HG02885 (cell line): ENCODE measurements around the gene CYP4F3.
"Not testable (repeated sequence)": the region's sequence is repeated elsewhere in the genome, so short reads cannot be mapped to it uniquely, and the experiment has no call there.

Experiments
- ATAC-seq: cut with Tn5 transposase; IDR thresholded peaks from one replicate; pipeline ENCODE4 v1.9.1; 2021; ENCODE audit warnings: mild to moderate bottlenecking; ENCODE audit not compliant: unreplicated experiment, poor library complexity

Gene CYP4F3

GRCh38 chr19:15629003-15629880 is 11.5 kb upstream of the CYP4F3 start:
- ATAC-seq = no peak

- no peak for ATAC-seq
Observed at GRCh38 chr19:15631817-15632216, 8.9 kb upstream of the CYP4F3 start.

- no peak for ATAC-seq
Observed at GRCh38 chr19:15633082-15633835, 7.4 kb upstream of the CYP4F3 start.

DNA sequence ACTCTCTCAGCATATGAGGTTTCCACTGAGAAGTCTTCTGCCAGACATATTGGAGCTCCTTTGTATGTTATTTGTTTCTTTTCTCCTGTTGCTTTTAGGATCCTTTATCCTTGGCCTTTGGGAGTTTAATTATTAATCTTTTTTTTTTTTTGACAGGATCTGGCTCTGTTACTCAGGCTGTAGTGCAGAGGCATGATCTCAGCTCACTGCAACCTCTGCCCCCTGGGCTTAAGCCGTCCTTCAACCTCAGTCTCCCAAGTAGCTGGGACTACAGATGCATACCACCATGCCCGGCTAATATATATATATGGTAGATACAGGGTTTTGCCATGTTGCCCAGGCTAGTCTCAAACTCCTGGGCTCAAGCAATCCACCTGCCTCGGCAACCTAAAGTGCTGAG is 6.6 kb upstream of the CYP4F3 start:
- no peak for ATAC-seq

DNA sequence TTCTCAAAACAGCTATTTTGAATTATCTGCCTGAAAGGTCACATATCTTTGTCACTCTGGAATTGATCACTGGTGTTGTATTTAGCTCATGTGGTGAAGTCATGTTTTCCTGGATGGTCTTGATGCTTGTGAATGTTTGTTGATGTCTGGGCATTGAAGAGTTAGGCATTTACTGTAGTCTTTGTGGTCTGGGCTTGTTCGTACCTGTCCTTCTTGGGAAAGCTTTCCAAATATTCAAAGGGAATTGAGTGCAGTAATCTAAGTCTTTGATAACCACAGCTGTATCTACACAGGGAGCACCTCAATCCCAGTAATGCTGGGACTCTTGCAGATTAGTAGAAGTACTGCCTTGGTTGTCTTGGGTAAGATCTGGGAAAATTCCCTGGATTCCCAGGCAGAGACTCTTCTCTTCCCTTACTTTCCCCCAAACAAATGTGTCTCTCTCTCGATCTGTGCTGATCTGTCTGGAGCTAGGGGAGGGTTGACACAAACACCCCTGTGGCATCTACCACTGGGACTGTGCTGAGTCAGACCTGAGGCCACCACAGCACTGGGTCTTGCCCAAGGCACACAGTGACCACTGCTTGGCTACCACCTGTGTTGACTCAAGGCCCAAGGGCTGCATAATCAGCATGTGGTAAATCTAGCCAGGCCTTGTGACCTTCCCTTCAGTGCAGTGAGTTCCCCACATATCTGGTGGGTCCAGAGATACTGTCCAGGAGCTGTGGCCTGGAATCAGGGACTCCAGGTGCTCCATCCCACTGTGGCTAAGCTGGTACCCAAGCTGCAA is 5.5 kb upstream of the CYP4F3 start:
- ATAC-seq = no peak

GRCh38 chr19:15636026-15636425 is 4.7 kb upstream of the CYP4F3 start:
- no peak for ATAC-seq

DNA sequence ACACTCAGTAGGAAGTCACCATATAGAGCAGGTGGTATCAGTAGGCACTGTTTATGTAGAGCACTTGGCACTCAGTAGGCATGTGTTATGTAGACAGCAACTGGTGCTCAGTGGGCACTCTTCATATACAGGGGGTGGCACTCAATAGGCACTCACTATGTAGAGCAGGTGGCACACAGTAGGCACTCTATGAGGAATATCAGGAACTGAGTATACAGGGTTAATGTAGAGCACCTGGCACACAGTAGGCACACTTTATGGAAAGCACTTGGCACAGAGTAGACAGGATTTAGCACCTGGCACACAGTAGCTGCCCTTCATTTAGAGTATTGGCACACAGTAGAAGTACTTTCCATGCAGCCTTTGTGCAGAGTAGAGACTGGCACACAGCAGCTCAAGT is 1.1 kb upstream of the CYP4F3 start:
- ATAC-seq = no peak

- no peak for ATAC-seq
Observed at GRCh38 chr19:15640904-15641597, 354 bp downstream of the CYP4F3 start.

GRCh38 chr19:15641901-15642491 is 1.3 kb downstream of the CYP4F3 start:
- no peak for ATAC-seq

DNA sequence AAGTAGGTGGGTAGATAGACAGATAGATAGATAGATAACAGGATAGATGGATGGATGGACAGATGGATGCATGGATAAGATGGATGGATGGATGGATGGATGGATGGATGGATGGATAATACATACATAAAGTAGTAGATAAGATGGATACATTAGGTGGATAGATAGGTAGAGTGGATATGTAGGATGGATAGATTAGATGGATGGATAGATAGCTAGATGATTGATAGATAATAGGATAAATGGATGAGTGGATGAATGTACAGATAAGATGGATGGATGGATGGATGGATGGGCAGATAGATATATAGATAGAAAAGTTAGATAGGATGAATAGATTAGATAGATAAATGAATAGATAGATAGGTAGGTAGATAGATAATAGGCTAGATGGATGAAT is 2.1 kb downstream of the CYP4F3 start:
- no peak for ATAC-seq

DNA sequence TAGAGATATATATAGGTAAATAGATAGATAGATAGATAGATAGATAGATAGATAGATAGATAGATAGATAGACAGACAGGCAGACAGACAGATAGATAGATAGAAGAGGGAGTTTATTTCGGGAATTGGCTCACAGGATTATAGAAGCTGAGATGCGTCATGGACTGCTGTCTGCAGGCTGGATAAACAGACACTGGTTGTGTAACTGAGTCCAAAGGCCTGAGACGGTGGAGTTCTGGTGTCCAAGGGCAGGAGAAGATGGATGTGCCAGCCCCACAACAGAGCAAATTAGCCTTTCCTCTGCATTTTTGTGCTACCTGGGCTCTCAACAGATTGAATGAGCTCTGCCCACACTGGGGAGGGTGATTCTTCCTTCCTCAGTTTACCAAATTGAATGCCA is 2.7 kb downstream of the CYP4F3 start:
- ATAC-seq = no peak

GRCh38 chr19:15644066-15644741 is 3.5 kb downstream of the CYP4F3 start:
- ATAC-seq = no peak

DNA sequence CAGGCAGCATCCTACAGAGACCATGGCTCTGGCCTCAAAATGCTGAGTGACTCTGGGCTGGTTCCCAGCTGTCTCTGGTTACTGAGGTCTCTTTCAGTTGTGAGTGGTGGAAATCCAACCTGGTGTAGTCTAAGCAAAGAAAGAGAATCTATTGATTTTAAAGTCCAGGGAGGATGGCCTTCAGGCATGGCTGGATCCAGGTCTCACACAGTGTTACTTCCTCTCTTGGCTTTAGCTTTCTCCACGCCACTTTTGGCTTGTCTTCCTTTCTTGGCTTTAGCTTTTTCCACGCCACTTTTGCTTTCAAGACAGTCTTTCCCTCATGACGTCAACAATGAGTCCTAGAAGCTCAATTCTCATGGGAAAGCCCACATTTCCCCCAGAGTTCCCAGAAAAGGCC is 4.1 kb downstream of the CYP4F3 start:
- ATAC-seq = no peak

DNA sequence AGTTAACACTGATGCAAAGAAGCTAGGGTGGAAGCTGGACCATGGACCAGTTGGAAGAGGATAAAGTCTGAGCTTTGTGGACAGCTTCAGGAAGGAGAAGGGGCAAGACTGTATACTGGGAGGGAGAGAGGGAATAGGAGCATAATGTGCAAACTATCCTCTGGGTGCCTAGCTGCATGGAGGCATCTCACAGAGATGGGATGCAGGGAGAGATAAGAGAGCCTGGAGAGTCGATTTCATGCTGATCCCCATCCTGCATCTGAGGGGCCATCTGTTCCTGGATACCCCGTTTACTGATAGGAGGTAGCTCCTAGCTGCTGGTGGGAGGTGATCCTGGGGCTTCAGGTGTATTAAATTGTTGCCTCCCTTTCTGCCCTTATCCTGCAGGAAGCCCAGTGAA is 8.8 kb downstream of the CYP4F3 start:
- ATAC-seq = no peak

DNA sequence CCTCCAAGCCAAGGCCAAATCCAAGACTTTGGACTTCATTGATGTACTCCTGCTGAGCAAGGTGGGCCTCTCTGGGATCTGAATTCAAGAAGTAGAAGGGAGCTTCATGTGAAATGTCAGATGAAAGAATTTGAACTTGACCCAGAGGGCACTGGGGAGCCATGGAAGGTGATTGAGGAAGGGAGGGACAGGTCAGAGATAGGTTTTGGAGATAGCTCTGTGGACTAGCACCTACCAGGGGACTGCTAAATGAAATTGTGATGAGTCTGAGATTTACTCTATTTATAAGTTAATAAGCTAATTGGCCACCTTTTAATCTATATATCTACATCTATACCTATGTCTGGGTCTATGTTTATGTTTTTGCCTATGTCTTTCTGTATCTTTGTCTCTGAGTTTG is 9.4 kb downstream of the CYP4F3 start:
- ATAC-seq = not testable (repeated sequence)

DNA sequence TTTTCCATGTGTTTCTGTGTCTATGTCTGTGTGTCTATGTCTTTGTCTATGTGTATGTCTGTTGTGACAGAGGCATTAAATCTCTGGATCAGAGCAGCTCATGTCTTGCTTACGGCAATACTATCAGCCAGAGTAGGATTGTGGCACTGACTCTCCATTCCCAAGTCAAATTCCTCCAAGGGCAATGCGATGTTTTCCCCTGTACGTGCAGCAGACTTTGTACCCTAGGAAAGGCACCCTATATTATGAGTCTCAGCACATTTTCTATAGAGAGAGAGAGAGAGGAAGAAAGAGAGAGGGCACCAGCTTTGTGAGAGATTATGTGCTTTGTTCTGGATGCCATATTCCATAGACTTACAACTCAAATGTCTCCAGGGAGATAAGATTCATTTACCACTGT is 11.1 kb downstream of the CYP4F3 start:
- ATAC-seq = no peak

DNA sequence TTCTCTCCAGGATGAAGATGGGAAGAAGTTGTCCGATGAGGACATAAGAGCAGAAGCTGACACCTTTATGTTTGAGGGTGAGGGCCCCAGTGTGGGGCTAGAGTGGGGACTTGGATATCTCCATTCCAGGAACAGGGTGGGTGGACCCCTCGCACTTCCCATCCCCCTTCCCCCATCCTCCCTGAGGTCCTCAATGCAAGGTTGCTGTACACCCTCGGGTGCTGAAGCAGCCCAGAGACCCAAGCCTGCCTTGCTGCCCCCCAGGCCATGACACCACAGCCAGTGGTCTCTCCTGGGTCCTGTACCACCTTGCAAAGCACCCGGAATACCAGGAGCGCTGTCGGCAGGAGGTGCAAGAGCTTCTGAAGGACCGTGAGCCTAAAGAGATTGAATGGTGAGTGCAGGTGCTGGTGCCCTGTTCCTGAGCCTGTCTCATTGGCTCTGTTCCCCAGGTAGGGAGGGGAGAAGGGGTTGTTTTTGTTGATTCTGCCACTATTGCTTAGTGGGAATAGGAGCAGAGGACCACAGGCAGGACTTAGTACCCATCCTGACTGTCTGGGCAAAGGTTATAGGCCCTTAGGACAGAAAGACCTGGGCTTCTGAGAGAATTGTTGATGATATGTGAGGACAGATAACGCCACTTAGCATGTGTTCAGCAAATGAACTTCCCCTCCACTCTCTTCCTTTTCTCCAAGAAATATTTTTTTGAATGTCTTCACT is 12.0 kb downstream of the CYP4F3 start:
- no peak for ATAC-seq

- ATAC-seq = no peak
Observed at GRCh38 chr19:15656467-15656866, 15.8 kb downstream of the CYP4F3 start.

- no peak for ATAC-seq
Observed at GRCh38 chr19:15663247-15663646, 22.6 kb downstream of the CYP4F3 start.
